NCI-H1092 (cell line): ENCODE results near the gene FADS6.

Experiments
- DNase-seq: peaks from one replicate; lab custom pipeline; 2025; lab: John Stamatoyannopoulos, UW

Gene FADS6

DNA sequence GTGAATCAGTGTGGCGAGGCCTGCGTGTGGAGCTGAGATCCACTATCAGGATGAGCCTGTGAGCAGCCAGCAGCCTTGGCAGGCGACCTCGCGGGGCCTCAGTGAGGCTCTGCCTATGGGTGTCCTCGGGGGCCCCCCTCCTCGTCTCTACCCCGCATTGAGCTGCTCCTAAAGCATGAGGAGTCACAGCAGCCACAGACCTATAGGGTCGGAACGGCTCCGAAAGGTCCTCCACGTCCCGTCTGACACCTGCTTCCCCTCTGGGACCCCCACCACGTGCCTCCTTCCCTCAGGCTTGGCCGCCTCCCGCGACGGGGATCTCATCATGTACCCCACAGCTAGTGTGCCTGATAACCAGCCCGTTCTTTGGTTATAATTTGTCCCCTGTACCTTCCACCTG is 62.6 kb downstream of the FADS6 start:
- DNase-seq: no peak

DNA sequence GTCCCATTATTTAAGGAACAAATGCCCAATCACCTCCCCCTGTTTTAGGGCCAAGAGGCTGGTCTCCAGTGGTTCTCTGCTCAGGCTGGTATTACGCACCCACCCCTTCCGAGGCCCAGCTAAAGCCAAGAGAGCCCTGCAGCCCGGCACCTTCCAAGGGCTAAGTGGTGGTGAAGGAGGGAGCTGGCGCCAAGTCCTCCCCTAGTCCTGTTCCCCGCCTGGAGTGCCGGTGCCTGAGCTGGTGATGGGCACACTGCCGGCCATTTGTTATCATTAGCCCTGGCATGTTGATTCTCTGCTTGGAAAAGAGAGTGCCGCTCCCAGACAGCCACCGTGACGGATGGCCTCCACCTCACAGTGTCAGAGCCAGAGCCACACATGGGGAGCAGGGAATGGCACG is 65.6 kb downstream of the FADS6 start:
- no peak for DNase-seq
